SK-N-SH (cell line): ENCODE data around the gene RAVER1.

Experiments
- CHD2 ChIP-seq: fragments of 150-350 bp; IDR thresholded peaks from 2 replicates; pipeline ENCODE4 v1.6.1; 2018; ENCODE audit warnings: low read length; ENCODE audit not compliant: partially characterized antibody
- CTCF ChIP-seq: fragments of 200-600 bp; sonication (generic); IDR thresholded peaks from 2 replicates; pipeline ENCODE4 v1.6.1; 2017; ENCODE audit warnings: antibody characterized with exemption, mild to moderate bottlenecking, moderate library complexity
- EP300 ChIP-seq, 2 experiments: IDR thresholded peaks; 2 replicates each; pipeline versions ENCODE4 v1.4.0 to v1.6.1; 2012; ENCODE audit warnings: borderline replicate concordance in 1 of 2, low read depth in 1 of 2, low read length in 1 of 2
- FOXJ3 ChIP-seq: sonication (generic); formaldehyde crosslinking; IDR thresholded peaks from 2 replicates; pipeline ENCODE4 v1.5.1; 2020; ENCODE audit warnings: mild to moderate bottlenecking, missing genetic modification reagents
- GABPA ChIP-seq: IDR thresholded peaks from 2 replicates; pipeline ENCODE4 v1.4.0; 2012; ENCODE audit warnings: low read depth, mild to moderate bottlenecking
- JUND ChIP-seq: IDR thresholded peaks from 2 replicates; pipeline ENCODE4 v1.4.0; 2012
- MXI1 ChIP-seq: IDR thresholded peaks from 2 replicates; pipeline ENCODE4 v1.6.1; 2012; ENCODE audit warnings: mild to moderate bottlenecking, low read depth, low read length, improper control_type of control experiment
- NRF1 ChIP-seq: IDR thresholded peaks from 2 replicates; pipeline ENCODE4 v1.6.1; 2012; ENCODE audit warnings: low read depth, mild to moderate bottlenecking, low read length
- RAD21 ChIP-seq: IDR thresholded peaks from 2 replicates; pipeline ENCODE4 v1.6.1; 2012; ENCODE audit warnings: mild to moderate bottlenecking, low read length
- TCF12 ChIP-seq: IDR thresholded peaks from 2 replicates; pipeline ENCODE4 v1.4.0; 2012
- TF ChIP-seq, protein P1 (sequence below): IDR thresholded peaks from 2 replicates; pipeline ENCODE4 v1.4.0; 2012; ENCODE audit warnings: low read depth
- TF ChIP-seq, protein P2 (sequence below): IDR thresholded peaks from 2 replicates; pipeline ENCODE4; 2012

DNA sequence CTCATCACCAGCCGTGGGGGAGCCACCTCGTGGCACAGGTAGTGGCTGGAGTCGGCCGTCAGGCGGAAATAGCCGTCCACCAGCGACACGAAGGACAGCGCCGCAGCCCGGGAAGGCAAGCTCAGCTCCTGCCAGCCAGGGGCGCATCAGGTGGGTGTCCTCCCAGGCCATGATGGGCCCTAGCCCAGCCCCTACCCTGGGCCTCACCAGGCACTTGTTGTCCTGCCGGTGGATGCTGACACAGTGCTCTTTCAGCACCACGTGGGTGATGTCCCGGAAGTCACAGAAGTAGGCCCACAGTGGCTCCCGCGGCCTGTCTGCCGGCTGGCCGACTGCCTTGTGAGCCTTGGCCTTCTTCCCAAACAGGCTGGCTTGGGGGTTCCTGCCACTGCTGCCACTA lies 31.3 kb upstream of the RAVER1 start:
- no peak for TF ChIP-seq CTCF
- TF ChIP-seq CHD2: no peak
- TF ChIP-seq MXI1: no peak
- TF ChIP-seq RAD21: no peak
- TF ChIP-seq NRF1: no peak
- TF ChIP-seq, protein P1, sequence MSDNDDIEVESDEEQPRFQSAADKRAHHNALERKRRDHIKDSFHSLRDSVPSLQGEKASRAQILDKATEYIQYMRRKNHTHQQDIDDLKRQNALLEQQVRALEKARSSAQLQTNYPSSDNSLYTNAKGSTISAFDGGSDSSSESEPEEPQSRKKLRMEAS: no peak
- TF ChIP-seq EP300 (IDR thresholded peaks at IDR 0.05; ENCODE audit: borderline replicate concordance in 1 of 2, low read depth in 1 of 2, low read length in 1 of 2): no peak
- no peak for TF ChIP-seq JUND
- TF ChIP-seq, protein P2, sequence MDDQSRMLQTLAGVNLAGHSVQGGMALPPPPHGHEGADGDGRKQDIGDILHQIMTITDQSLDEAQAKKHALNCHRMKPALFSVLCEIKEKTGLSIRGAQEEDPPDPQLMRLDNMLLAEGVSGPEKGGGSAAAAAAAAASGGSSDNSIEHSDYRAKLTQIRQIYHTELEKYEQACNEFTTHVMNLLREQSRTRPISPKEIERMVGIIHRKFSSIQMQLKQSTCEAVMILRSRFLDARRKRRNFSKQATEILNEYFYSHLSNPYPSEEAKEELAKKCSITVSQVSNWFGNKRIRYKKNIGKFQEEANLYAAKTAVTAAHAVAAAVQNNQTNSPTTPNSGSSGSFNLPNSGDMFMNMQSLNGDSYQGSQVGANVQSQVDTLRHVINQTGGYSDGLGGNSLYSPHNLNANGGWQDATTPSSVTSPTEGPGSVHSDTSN: no peak
- no peak for TF ChIP-seq GABPA
- no peak for TF ChIP-seq FOXJ3
- TF ChIP-seq TCF12: no peak
